ENCODE measurements around the gene MSANTD4. TPM values are rescaled to one million over a fixed set of nuclear protein-coding genes. Genes with fewer than 3 reads are reported as not detected.

Gene MSANTD4
- total RNA-seq, 8 experiments from 2014 or later = 33.2 to 57.7 (median 50.5) TPM

DNA sequence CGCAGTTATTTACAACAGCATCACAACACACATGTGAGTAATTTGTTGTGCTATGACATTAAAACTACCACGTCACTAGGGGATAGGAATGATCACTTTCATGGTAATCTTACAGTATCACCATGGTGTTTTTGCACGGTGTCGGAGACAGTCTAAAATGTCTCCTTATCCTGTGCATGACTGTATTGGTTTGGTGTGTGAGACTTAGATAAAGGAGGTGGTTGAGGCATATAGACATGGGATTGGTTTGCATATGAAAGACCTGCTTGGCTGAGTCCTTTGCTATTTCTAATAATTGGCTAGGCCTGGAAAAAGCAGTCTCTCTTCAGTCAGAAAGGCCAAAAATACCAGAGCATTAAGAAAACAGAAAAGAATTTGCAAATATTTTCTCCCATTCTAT, 30.2 kb downstream of the MSANTD4 start:
- 82 to 100% (median 92%) methylated on average over 3 to 4 of the region's 4 CpGs; no CpG with 5 or more reads in 3 of the 10 experiments for WGBS, 10 experiments
- Histone ChIP-seq H3K27ac (no peak overlapping the region), H3K4me3 (no peak overlapping the region), H3K4me1 (replicated peaks in 1 of 2) (no peaks in the 10 kb centered on the region)
- ATAC-seq (replicated peaks in 6 of 8) = no peak
- in situ Hi-C loops (cut with MboI; ENCODE audit: low pct_unique_long_range_greater_than_20kb in 2 of 9, low sequenced_read_pairs in 9 of 9, unreplicated experiment in 9 of 9) = no loop called here

- Histone ChIP-seq H3K4me1 (replicated peaks in 1 of 2) (no peaks in the 10 kb centered on the region), H3K4me3 (no peak overlapping the region), H3K27ac (no peak overlapping the region)
- WGBS, 10 experiments = 68 to 100% (median 93%) methylated on average over 1 to 2 of the region's 2 CpGs
- in situ Hi-C loops (cut with MboI; ENCODE audit: low pct_unique_long_range_greater_than_20kb in 2 of 9, low sequenced_read_pairs in 9 of 9, unreplicated experiment in 9 of 9) = no loop called here
- ATAC-seq (replicated peaks in 6 of 8) = no peak
These were observed 32.9 kb downstream of the MSANTD4 start for GRCh38 chr11:105989124-105989523.

- 65 to 100% (median 93%) methylated on average over 1 to 3 of the region's 3 CpGs for WGBS, 10 experiments
- H3K4me3 ChIP-seq = no peak overlapping the region
- no peak for ATAC-seq (replicated peaks in 6 of 8)
- in situ Hi-C loops (cut with MboI; ENCODE audit: low pct_unique_long_range_greater_than_20kb in 2 of 9, low sequenced_read_pairs in 9 of 9, unreplicated experiment in 9 of 9) = no loop called here
- no peak overlapping the region for H3K27ac ChIP-seq
- no peaks in the 10 kb centered on the region for H3K4me1 ChIP-seq (replicated peaks in 1 of 2)
These were observed 33.8 kb downstream of the MSANTD4 start for GRCh38 chr11:105988197-105988596.

- no peaks in the 10 kb centered on the region for H3K4me1 ChIP-seq (replicated peaks in 1 of 2)
- 20 to 100% (median 79%) methylated on average over 1 to 2 of the region's 2 CpGs for WGBS, 10 experiments
- no peak for ATAC-seq (replicated peaks in 6 of 8)
- in situ Hi-C loops (cut with MboI; ENCODE audit: low pct_unique_long_range_greater_than_20kb in 2 of 9, low sequenced_read_pairs in 9 of 9, unreplicated experiment in 9 of 9) = no loop called here
- H3K4me3 ChIP-seq = no peak overlapping the region
- no peak overlapping the region for H3K27ac ChIP-seq
These were observed 35.5 kb downstream of the MSANTD4 start for GRCh38 chr11:105986554-105986953.

GRCh38 chr11:105979997-105980703, 41.9 kb downstream of the MSANTD4 start:
- in situ Hi-C loops (cut with MboI; ENCODE audit: low pct_unique_long_range_greater_than_20kb in 2 of 9, low sequenced_read_pairs in 9 of 9, unreplicated experiment in 9 of 9) = no loop called here
- WGBS, 10 experiments = 51 to 100% (median 93%) methylated on average over 4 to 10 of the region's 10 CpGs
- no peak for ATAC-seq (replicated peaks in 6 of 8)
- Histone ChIP-seq H3K4me1 (replicated peaks in 1 of 2) (no peaks in the 10 kb centered on the region), H3K4me3 (no peak overlapping the region), H3K27ac (no peak overlapping the region)

- WGBS, 10 experiments = 64 to 100% (median 78%) methylated on average over 1 of the region's 1 CpG; no CpG with 5 or more reads in 3 of the 10 experiments
- Histone ChIP-seq H3K4me1 (replicated peaks in 1 of 2) (no peaks in the 10 kb centered on the region), H3K4me3 (no peak overlapping the region), H3K27ac (no peak overlapping the region)
- in situ Hi-C loops (cut with MboI; ENCODE audit: low pct_unique_long_range_greater_than_20kb in 2 of 9, low sequenced_read_pairs in 9 of 9, unreplicated experiment in 9 of 9) = no loop called here
- ATAC-seq (replicated peaks in 6 of 8) = no peak
These were observed 46.9 kb downstream of the MSANTD4 start for GRCh38 chr11:105975128-105975527.

DNA sequence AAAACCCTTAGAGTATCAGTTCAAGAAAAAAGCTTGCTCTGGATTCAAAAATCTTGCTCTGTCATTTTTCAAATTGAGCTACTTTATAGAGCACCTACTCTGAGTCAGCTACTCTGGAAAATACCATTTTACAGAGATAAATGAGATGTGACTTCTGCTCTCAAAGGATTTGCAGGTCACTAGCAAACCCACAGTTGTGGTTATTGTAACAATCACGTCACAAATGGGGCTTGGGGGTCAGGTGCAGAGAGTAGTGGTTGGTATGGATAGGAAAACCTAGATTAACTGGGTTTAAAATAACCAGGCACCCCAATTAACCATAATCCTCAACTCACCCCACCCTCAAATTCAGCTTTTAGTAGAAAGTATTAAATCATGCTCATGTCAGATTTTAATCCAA, 52.3 kb downstream of the MSANTD4 start:
- Histone ChIP-seq H3K27ac (no peak overlapping the region), H3K4me1 (replicated peaks in 1 of 2) (no peaks in the 10 kb centered on the region), H3K4me3 (no peak overlapping the region)
- in situ Hi-C loops (cut with MboI; ENCODE audit: low pct_unique_long_range_greater_than_20kb in 2 of 9, low sequenced_read_pairs in 9 of 9, unreplicated experiment in 9 of 9) = no loop called here
- ATAC-seq (replicated peaks in 6 of 8) = no peak
- 0 to 100% (median 83%) methylated on average over 1 of the region's 1 CpG; no CpG with 5 or more reads in 3 of the 10 experiments for WGBS, 10 experiments

DNA sequence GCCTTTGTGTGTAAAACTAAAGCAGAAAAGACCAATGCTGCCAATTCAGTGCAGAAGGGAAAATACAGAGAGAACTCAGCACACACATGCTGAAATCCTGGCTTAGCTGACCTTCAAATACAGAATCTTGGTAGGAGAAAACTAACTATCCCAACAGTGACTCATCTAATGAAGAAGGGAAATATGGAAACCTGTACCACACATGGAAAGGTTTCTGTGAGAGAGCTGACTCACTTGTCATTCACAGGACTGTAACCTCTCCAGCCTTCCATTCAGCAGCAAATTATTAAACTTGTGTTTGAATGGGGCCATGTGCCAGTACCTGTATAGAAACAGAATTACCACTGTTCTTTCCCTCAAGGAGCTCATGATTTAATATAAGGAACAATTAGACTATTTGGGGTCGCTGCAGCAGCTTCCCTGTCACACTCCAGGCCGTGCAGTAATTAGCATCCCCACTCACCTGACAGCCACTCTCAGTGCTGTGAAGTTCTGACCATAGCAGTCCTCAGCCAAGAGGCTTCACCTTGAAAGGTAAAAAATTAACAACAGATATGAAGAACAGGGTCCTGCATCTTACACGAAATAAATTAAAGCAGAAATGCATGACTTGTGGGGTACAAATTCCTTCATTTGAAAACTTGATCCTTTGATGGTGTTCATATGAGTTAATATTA, 53.9 kb downstream of the MSANTD4 start:
- 43 to 100% (median 88%) methylated on average over 1 to 3 of the region's 3 CpGs; no CpG with 5 or more reads in 2 of the 10 experiments for WGBS, 10 experiments
- Histone ChIP-seq H3K4me1 (replicated peaks in 1 of 2) (no peaks in the 10 kb centered on the region), H3K4me3 (no peak overlapping the region), H3K27ac (no peak overlapping the region)
- peak in 7 of 8 experiments; percentile 28 to 79 (median 63) for ATAC-seq (replicated peaks in 6 of 8)
- in situ Hi-C loops (cut with MboI; ENCODE audit: low pct_unique_long_range_greater_than_20kb in 2 of 9, low sequenced_read_pairs in 9 of 9, unreplicated experiment in 9 of 9) = no loop called here

- ATAC-seq (replicated peaks in 6 of 8) = peak in 4 of 8 experiments; percentile 54 to 93 (median 77)
- Histone ChIP-seq H3K27ac (peak overlapping the region in 1 of 2 donors; percentile 1), H3K4me3 (no peak overlapping the region), H3K4me1 (replicated peaks in 1 of 2) (peaks cover 0 to 5% of the 10 kb centered on the region in 2 donors)
- WGBS, 10 experiments = 43 to 100% (median 87%) methylated on average over 2 to 9 of the region's 22 CpGs
- in situ Hi-C loops (cut with MboI; ENCODE audit: low pct_unique_long_range_greater_than_20kb in 2 of 9, low sequenced_read_pairs in 9 of 9, unreplicated experiment in 9 of 9) = no loop called here
These were observed 61.5 kb downstream of the MSANTD4 start for GRCh38 chr11:105960252-105961245.

Other genes with a start within 250 kb of the MSANTD4 start
- 10 to 100 TPM in 4 of 8 experiments, 1 to 10 TPM in 4; 4.8 to 15.4 (median 9.9) TPM for gene KBTBD3, start 55.1 kb upstream of the MSANTD4 start, total RNA-seq
- gene AASDHPPT, start 55.4 kb upstream of the MSANTD4 start, total RNA-seq = 10 to 100 TPM; 61.9 to 83.7 (median 77.2) TPM